Activated T-helper 1 cell treated with anti-CD3 and anti-CD28 coated beads, Interleukin-12 subunit alpha, Interleukin-12 subunit beta, Interleukin-2, Interleukin-4 antibody, amounts not matched to agents 30 ng/mL and 10 ng/mL and 1 ng/mL, durations not matched to agents 14 hours and 24 hours and 36 hours (primary cell): ENCODE results near the gene OXLD1. TPM values are rescaled to one million over a fixed set of nuclear protein-coding genes. Genes with fewer than 3 reads are reported as not detected.

Source experiments
- DNase-seq: peaks from one replicate; pipeline ENCODE4 v3.0.0; 2021; ENCODE audit warnings: low spot score
- H3K27ac Mint-ChIP-seq: one replicate; pipeline ENCODE4 v1.8.0; 2021; ENCODE audit warnings: mild to moderate bottlenecking, mixed read lengths
- H3K27me3 Mint-ChIP-seq: one replicate; pipeline ENCODE4 v1.8.0; 2022; ENCODE audit warnings: mild to moderate bottlenecking, moderate library complexity, mixed read lengths; ENCODE audit not compliant: insufficient read depth
- H3K36me3 Mint-ChIP-seq: one replicate; pipeline ENCODE4 v1.8.0; 2021; ENCODE audit warnings: low read depth, mixed read lengths
- H3K4me1 Mint-ChIP-seq: one replicate; pipeline ENCODE4 v1.8.0; 2021; ENCODE audit warnings: low read depth, mixed read lengths
- H3K4me3 Mint-ChIP-seq: one replicate; pipeline ENCODE4 v1.8.0; 2021; ENCODE audit warnings: mild to moderate bottlenecking, moderate library complexity, mixed read lengths
- H3K9me3 Mint-ChIP-seq: one replicate; pipeline ENCODE4 v1.8.0; 2021; ENCODE audit warnings: mixed read lengths
- intact Hi-C: fragments of 100-400 bp; cut with micrococcal nuclease; formaldehyde crosslinking; loops from one replicate; pipeline ENCODE4 v1.15.1; 2024
- total RNA-seq: library from RNA; stranded (reverse); gene quantifications from 2 replicates; pipeline ENCODE4 v1.2.3, GENCODE V29; 2022

OXLD1 gene
- total RNA-seq, 1 donor from 2014 or later, result 57.5 TPM

GRCh38 chr17:81707725-81708646 is 41.6 kb upstream of the OXLD1 start:
- Mint-ChIP-seq H3K4me1 (peaks cover 20% of the 10 kb centered on the region), H3K36me3 (peaks cover 33% of the 10 kb centered on the region), H3K27ac (no peak overlapping the region), H3K9me3 (no peaks in the 10 kb centered on the region), H3K4me3 (no peak overlapping the region), H3K27me3 (no peaks in the 10 kb centered on the region)
- no peak for DNase-seq
- intact Hi-C loops, result no loop called here

DNA sequence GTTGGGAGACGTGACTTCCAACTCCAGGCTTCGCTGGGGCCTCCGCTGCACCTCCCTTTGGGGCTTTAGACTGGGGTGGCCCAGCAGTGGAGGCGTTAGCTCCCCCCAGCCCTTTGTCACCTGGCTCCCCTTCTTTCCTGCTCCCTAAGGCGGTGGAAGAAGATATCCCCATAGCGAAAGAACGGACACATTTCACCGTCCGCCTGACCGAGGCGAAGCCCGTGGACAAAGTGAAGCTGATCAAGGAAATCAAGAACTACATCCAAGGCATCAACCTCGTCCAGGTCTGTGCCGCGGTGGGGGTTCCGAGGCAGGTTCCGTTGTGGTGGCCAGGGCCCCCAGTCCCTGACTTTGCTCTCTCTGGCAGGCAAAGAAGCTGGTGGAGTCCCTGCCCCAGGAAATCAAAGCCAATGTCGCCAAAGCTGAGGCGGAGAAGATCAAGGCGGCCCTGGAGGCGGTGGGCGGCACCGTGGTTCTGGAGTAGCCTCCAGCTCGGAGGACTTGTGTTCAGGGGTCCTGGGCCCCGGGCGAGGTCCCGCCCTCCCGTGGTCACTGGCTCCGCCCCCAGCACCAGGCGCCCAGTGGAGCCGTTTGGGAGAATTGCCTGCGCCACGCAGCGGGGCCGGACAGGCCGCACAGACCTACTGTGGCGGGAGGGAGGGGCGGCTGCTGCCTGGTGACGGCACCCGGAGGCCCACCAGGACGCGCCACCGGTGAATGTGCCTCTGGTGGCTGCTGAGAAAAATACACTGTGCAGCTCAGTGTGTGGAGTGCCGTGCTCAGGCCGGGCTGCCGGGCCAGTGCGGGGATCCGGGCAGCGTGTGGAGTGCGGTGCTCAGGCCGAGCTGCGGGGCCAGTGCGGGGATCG is 40.6 kb upstream of the OXLD1 start:
- no peak for DNase-seq
- intact Hi-C loops, result no loop called here
- H3K4me1 Mint-ChIP-seq, result peaks cover 23% of the 10 kb centered on the region
- no peak overlapping the region for H3K4me3 Mint-ChIP-seq
- no peaks in the 10 kb centered on the region for H3K9me3 Mint-ChIP-seq
- H3K36me3 Mint-ChIP-seq, result peaks cover 41% of the 10 kb centered on the region
- H3K27ac Mint-ChIP-seq, result peak overlapping the region; percentile 12
- no peaks in the 10 kb centered on the region for H3K27me3 Mint-ChIP-seq

GRCh38 chr17:81706232-81706611 is 39.8 kb upstream of the OXLD1 start:
- H3K36me3 Mint-ChIP-seq, result peaks cover 46% of the 10 kb centered on the region
- no peaks in the 10 kb centered on the region for H3K9me3 Mint-ChIP-seq
- DNase-seq, result no peak
- no peak overlapping the region for H3K27ac Mint-ChIP-seq
- H3K4me1 Mint-ChIP-seq, result peaks cover 23% of the 10 kb centered on the region
- peak overlapping the region; percentile 54 for H3K4me3 Mint-ChIP-seq
- H3K27me3 Mint-ChIP-seq, result no peaks in the 10 kb centered on the region
- intact Hi-C loops, result no loop called here

GRCh38 chr17:81705518-81706231 is 39.3 kb upstream of the OXLD1 start:
- Mint-ChIP-seq H3K27ac (peak overlapping the region; percentile 23), H3K4me1 (peaks cover 20% of the 10 kb centered on the region), H3K36me3 (peaks cover 49% of the 10 kb centered on the region), H3K9me3 (no peaks in the 10 kb centered on the region), H3K27me3 (no peaks in the 10 kb centered on the region), H3K4me3 (peak overlapping the region; percentile 54)
- intact Hi-C loops, result no loop called here
- no peak for DNase-seq

- intact Hi-C loops, result loop anchor here (1.0 to 2.0 kb wide), 6 partner anchors 8 to 156 kb away; partner anchors contain the start of genes ARL16, CCDC137, FAAP100 and NPLOC4
- H3K4me3 Mint-ChIP-seq, result peak overlapping the region; percentile 85
- DNase-seq, result peak; percentile 16
- no peaks in the 10 kb centered on the region for H3K27me3 Mint-ChIP-seq
- H3K27ac Mint-ChIP-seq, result peak overlapping the region; percentile 73
- peaks cover 48% of the 10 kb centered on the region for H3K36me3 Mint-ChIP-seq
- peaks cover 18% of the 10 kb centered on the region for H3K4me1 Mint-ChIP-seq
- no peaks in the 10 kb centered on the region for H3K9me3 Mint-ChIP-seq
These were observed 37.6 kb upstream of the OXLD1 start for GRCh38 chr17:81703747-81704654.

- H3K4me3 Mint-ChIP-seq, result peak within 1 kb of the TSS; percentile 98
- H3K4me1 Mint-ChIP-seq, result peaks cover 18% of the 10 kb centered on the region
- H3K9me3 Mint-ChIP-seq, result no peaks in the 10 kb centered on the region
- DNase-seq, result peak; percentile 87
- H3K27me3 Mint-ChIP-seq, result no peaks in the 10 kb centered on the region
- H3K36me3 Mint-ChIP-seq, result peaks cover 51% of the 10 kb centered on the region
- H3K27ac Mint-ChIP-seq, result peak within 1 kb of the TSS; percentile 97
- intact Hi-C loops, result loop anchor here (1.0 to 2.0 kb wide), 6 partner anchors 9 to 157 kb away; partner anchors contain the start of genes ARL16, CCDC137, FAAP100 and NPLOC4
These were observed 36.7 kb upstream of the OXLD1 start, which contains the start of gene MRPL12 for GRCh38 chr17:81702934-81703746. Gene MRPL12, plus strand, starts transcription at chr17:81703367. Its CDS starts 135 bp downstream, at chr17:81703502.

- no peaks in the 10 kb centered on the region for H3K27me3 Mint-ChIP-seq
- peaks cover 50% of the 10 kb centered on the region for H3K36me3 Mint-ChIP-seq
- intact Hi-C loops, result loop anchor here (2.0 kb wide), 2 partner anchors 65 to 149 kb away; partner anchors contain the start of genes FAAP100, NPLOC4 and TSPAN10
- H3K4me1 Mint-ChIP-seq, result peaks cover 18% of the 10 kb centered on the region
- DNase-seq, result no peak
- H3K9me3 Mint-ChIP-seq, result no peaks in the 10 kb centered on the region
- peak overlapping the region; percentile 55 for H3K27ac Mint-ChIP-seq
- peak overlapping the region; percentile 98 for H3K4me3 Mint-ChIP-seq
These were observed 35.1 kb upstream of the OXLD1 start for GRCh38 chr17:81701288-81702071.

GRCh38 chr17:81700353-81701287 is 34.2 kb upstream of the OXLD1 start:
- H3K36me3 Mint-ChIP-seq, result peaks cover 42% of the 10 kb centered on the region
- no peaks in the 10 kb centered on the region for H3K27me3 Mint-ChIP-seq
- H3K4me3 Mint-ChIP-seq, result peak overlapping the region; percentile 60
- peaks cover 15% of the 10 kb centered on the region for H3K4me1 Mint-ChIP-seq
- peak overlapping the region; percentile 70 for H3K27ac Mint-ChIP-seq
- H3K9me3 Mint-ChIP-seq, result no peaks in the 10 kb centered on the region
- no peak for DNase-seq
- intact Hi-C loops, result no loop called here

DNA sequence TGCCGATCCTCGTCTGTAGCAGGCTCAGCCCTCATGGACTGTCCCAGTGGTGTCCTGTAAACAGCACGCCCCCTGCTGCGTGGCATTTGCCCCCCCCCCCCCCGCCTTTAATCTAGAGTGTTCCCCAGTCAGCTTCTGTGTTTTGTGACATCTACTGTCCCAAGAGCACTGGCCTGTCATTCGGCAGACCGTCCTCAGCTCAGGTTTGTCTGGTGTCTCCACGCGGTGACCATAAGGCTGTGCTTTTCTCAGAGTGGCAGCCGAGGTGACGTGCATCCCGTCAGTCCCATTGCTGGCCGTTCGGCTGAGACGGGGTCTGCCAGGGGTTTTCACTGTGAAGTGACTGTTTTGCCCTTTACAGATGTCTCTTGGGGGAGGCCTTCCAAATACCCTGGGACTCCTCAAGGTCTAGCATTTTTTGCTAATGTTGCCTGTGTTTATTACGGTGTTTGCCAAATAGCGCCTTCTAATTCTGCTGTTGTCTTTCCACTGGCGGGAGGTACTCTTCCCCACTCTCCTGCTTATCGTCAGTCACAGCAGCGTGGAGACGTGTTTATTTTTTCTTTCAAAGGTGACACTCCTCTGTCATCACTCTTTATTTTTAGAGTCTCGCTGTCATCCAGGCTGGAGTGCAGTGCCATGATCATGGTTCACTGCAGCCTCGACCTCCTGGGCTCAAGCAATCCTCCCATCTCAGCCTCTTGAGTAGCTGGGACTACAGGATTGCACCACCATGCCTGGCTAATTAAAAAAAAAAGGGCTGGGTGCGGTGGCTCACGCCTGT is 31.0 kb upstream of the OXLD1 start:
- DNase-seq, result no peak
- H3K27me3 Mint-ChIP-seq, result no peaks in the 10 kb centered on the region
- intact Hi-C loops, result no loop called here
- peak overlapping the region; percentile 29 for H3K27ac Mint-ChIP-seq
- H3K36me3 Mint-ChIP-seq, result peaks cover 31% of the 10 kb centered on the region
- no peak overlapping the region for H3K4me3 Mint-ChIP-seq
- H3K4me1 Mint-ChIP-seq, result peaks cover 5% of the 10 kb centered on the region
- no peaks in the 10 kb centered on the region for H3K9me3 Mint-ChIP-seq
